Thoracic aorta (tissue), 2 donors: ENCODE results near the gene UGT1A5. TPM values are rescaled to one million over a fixed set of nuclear protein-coding genes. Genes with fewer than 3 reads are reported as not detected.
"Not testable (repeated sequence)": the region's sequence is repeated elsewhere in the genome, so short reads cannot be mapped to it uniquely, and the experiment has no call there.

ENCODE experiments used
- ATAC-seq: fragments of 150-250 bp; one replicate; pipeline ENCODE4 v1.8.0; 2017; ENCODE audit warnings: low read depth; ENCODE audit not compliant: insufficient number of reproducible peaks, low FRiP score
- DNase-seq: peaks from one replicate; pipeline ENCODE4 v3.0.0-alpha.2; 2020; ENCODE audit warnings: low spot score
- H3K27ac ChIP-seq, 2 donors: fragments of 200-600 bp; sonication (generic); 1 replicate in 1 of 2; 2 replicates in 1 of 2; pipeline ENCODE4 v1.5.1; 2016; ENCODE audit warnings: mild to moderate bottlenecking in 2 of 2, moderate library complexity in 2 of 2
- H3K27me3 ChIP-seq: fragments of 200-600 bp; sonication (generic); replicated peaks from 2 replicates; pipeline ENCODE4 v1.6.0; 2016; ENCODE audit warnings: mild to moderate bottlenecking; ENCODE audit not compliant: insufficient read depth
- H3K36me3 ChIP-seq: fragments of 200-600 bp; sonication (generic); one replicate; pipeline ENCODE4 v1.5.1; 2016
- H3K4me1 ChIP-seq, 2 donors: fragments of 200-600 bp; sonication (generic); 1 replicate in 1 of 2; 2 replicates in 1 of 2; pipeline versions ENCODE4 v1.5.1 to v1.6.0; 2016; ENCODE audit warnings: low read depth in 2 of 2, mild to moderate bottlenecking in 1 of 2; ENCODE audit not compliant: control insufficient read depth in 1 of 2
- H3K4me3 ChIP-seq: fragments of 200-600 bp; sonication (generic); 2 replicates; pipeline ENCODE4 v1.5.1; 2016; ENCODE audit warnings: mild to moderate bottlenecking
- H3K9me3 ChIP-seq: fragments of 200-600 bp; sonication (generic); 2 replicates; pipeline ENCODE4 v1.5.1; 2016
- CTCF ChIP-seq: fragments of 200-600 bp; sonication (generic); IDR thresholded peaks from one replicate; pipeline ENCODE4 v1.5.1; 2019; ENCODE audit warnings: antibody characterized with exemption
- total RNA-seq, 2 donors: library from RNA; depleted of rRNA; stranded (reverse); fragments of >200 nt; gene quantifications; one replicate each; pipeline versions ENCODE4 v1.1.0 to v1.2.3, GENCODE V29; 2016

UGT1A5 gene
- total RNA-seq, 2 donors from 2014 or later = not detected

- no peak for TF ChIP-seq CTCF
- Histone ChIP-seq H3K4me1 (no peaks in the 10 kb centered on the region), H3K27ac (no peak overlapping the region), H3K4me3 (no peak overlapping the region), H3K36me3 (no peaks in the 10 kb centered on the region), H3K9me3 (no peaks in the 10 kb centered on the region), H3K27me3 (no peaks in the 10 kb centered on the region)
- ATAC-seq (no peak), DNase-seq (no peak)
Observed at GRCh38 chr2:233747283-233747544, 34.5 kb downstream of the UGT1A5 start.

GRCh38 chr2:233750689-233751088 lies 38.0 kb downstream of the UGT1A5 start:
- not testable (repeated sequence) for ATAC-seq, H3K4me1 ChIP-seq, DNase-seq, H3K27me3 ChIP-seq, H3K9me3 ChIP-seq, H3K27ac ChIP-seq, H3K4me3 ChIP-seq, H3K36me3 ChIP-seq

GRCh38 chr2:233751212-233752009 lies 38.7 kb downstream of the UGT1A5 start:
- not testable (repeated sequence) for H3K36me3 ChIP-seq, H3K9me3 ChIP-seq, H3K27ac ChIP-seq, H3K4me1 ChIP-seq, ATAC-seq, DNase-seq, H3K27me3 ChIP-seq, H3K4me3 ChIP-seq

GRCh38 chr2:233754872-233755611 lies 42.3 kb downstream of the UGT1A5 start:
- ATAC-seq (no peak), DNase-seq (no peak)
- no peaks in the 10 kb centered on the region for H3K27me3 ChIP-seq
- no peak for TF ChIP-seq CTCF
- no peak overlapping the region for H3K4me3 ChIP-seq
- H3K36me3 ChIP-seq = no peaks in the 10 kb centered on the region
- no peaks in the 10 kb centered on the region for H3K9me3 ChIP-seq
- H3K4me1 ChIP-seq = no peaks in the 10 kb centered on the region
- no peak overlapping the region for H3K27ac ChIP-seq

GRCh38 chr2:233756429-233757081 lies 43.8 kb downstream of the UGT1A5 start:
- Histone ChIP-seq H3K36me3 (no peaks in the 10 kb centered on the region), H3K4me3 (no peak overlapping the region), H3K27me3 (no peaks in the 10 kb centered on the region), H3K9me3 (no peaks in the 10 kb centered on the region), H3K4me1 (no peaks in the 10 kb centered on the region), H3K27ac (no peak overlapping the region)
- no peak for TF ChIP-seq CTCF
- ATAC-seq = no peak
- no peak for DNase-seq

GRCh38 chr2:233758141-233758540 lies 45.4 kb downstream of the UGT1A5 start:
- DNase-seq = no peak
- no peak for ATAC-seq
- no peak overlapping the region for H3K27ac ChIP-seq
- no peaks in the 10 kb centered on the region for H3K9me3 ChIP-seq
- no peak overlapping the region for H3K4me3 ChIP-seq
- H3K4me1 ChIP-seq = no peaks in the 10 kb centered on the region
- no peaks in the 10 kb centered on the region for H3K36me3 ChIP-seq
- TF ChIP-seq CTCF = no peak
- no peaks in the 10 kb centered on the region for H3K27me3 ChIP-seq
